Psoas muscle (tissue), 8 donors: ENCODE results near the gene SIRT2. TPM values are rescaled to one million over a fixed set of nuclear protein-coding genes. Genes with fewer than 3 reads are reported as not detected.

ENCODE experiments used
- ATAC-seq, 4 donors: fragments of 200-7000 bp; cut with Tn5 transposase; one replicate each; pipeline ENCODE4 v1.9.1; 2020; ENCODE audit warnings: moderate library complexity in 3 of 4, mild to moderate bottlenecking in 2 of 4
- DNase-seq, 2 donors: peaks; one replicate each; pipeline ENCODE4 v3.0.0-alpha.2; 2020
- H3K27ac ChIP-seq: fragments of 200-600 bp; one replicate; pipeline ENCODE4 v1.8.0; 2022
- H3K27me3 ChIP-seq, 3 donors: fragments of 200-600 bp in 1 of 3; one replicate each; pipeline versions ENCODE4 v1.6.1 to v1.8.0; 2013 to 2022; ENCODE audit warnings: low read length in 2 of 3, mild to moderate bottlenecking in 2 of 3, moderate library complexity in 1 of 3; ENCODE audit not compliant: insufficient read depth in 3 of 3
- H3K36me3 ChIP-seq, 2 donors: fragments of 200-600 bp in 1 of 2; one replicate each; pipeline versions ENCODE4 v1.6.1 to v1.8.0; 2013 to 2022; ENCODE audit warnings: low read depth in 1 of 2, mild to moderate bottlenecking in 1 of 2, moderate library complexity in 1 of 2; ENCODE audit not compliant: insufficient read depth in 1 of 2
- H3K4me1 ChIP-seq: fragments of 200-600 bp; one replicate; pipeline ENCODE4 v1.8.0; 2022
- H3K4me3 ChIP-seq: fragments of 200-600 bp; one replicate; pipeline ENCODE4 v1.8.0; 2022; ENCODE audit warnings: mild to moderate bottlenecking
- H3K9me3 ChIP-seq: fragments of 200-600 bp; one replicate; pipeline ENCODE4 v1.8.0; 2022
- WGBS, 3 donors: extraction: QIAGEN DNeasy Blood & Tissue Kit; methylation state at CpG; one replicate each; pipeline versions ENCODE4 v1.1.6 to v1.1.7; 2013; 5-methylcytosine and 5-hydroxymethylcytosine counted together
- intact Hi-C, 2 donors: fragments of 100-400 bp; cut with DNase I; formaldehyde crosslinking; loops; one replicate each; pipeline versions ENCODE4 v1.11.0 to v1.14.2; 2022
- polyA plus RNA-seq, 3 donors: library from polyadenylated mRNA; stranded (reverse); fragments of 200-250 nt; gene quantifications; one replicate each; pipeline ENCODE4 v1.2.3, GENCODE V29; 2013
- total RNA-seq, 4 donors: library from RNA; stranded (reverse); fragmentation: NEBNext Ultra II Directional in 2 of 4; extraction: Animal tissue kit (Norgen Biotek cat#: 25700) in 2 of 4; gene quantifications; one replicate each; pipeline versions ENCODE4 v1.2.1 to v1.2.4, GENCODE V29; 2021 to 2023
- TF ChIP-seq, protein P1 (sequence below): fragments of 200-600 bp; IDR thresholded peaks from one replicate; pipeline ENCODE4 v1.8.0; 2022; ENCODE audit warnings: antibody characterized with exemption
- donor health status: healthy with polysubstance abuse.
- donor health status: DM: no; HTN: no; CAD: no; lungs with moderate emphysema.
- donor health status: Bipolar disorder and iron deficiency.
- donor health status: healthy.
- donor health status: DM: yes; HTN: yes; CAD: no.
- donor health status: DM: no; HTN: no; CAD: no.
- donor health status: DM: no; HTN: no; CAD: no.
- donor health status: DM: yes; HTN: yes; CAD: no.

Gene SIRT2
- total and polyA plus RNA-seq, 7 donors, result 133 to 260 (median 156) TPM

DNA sequence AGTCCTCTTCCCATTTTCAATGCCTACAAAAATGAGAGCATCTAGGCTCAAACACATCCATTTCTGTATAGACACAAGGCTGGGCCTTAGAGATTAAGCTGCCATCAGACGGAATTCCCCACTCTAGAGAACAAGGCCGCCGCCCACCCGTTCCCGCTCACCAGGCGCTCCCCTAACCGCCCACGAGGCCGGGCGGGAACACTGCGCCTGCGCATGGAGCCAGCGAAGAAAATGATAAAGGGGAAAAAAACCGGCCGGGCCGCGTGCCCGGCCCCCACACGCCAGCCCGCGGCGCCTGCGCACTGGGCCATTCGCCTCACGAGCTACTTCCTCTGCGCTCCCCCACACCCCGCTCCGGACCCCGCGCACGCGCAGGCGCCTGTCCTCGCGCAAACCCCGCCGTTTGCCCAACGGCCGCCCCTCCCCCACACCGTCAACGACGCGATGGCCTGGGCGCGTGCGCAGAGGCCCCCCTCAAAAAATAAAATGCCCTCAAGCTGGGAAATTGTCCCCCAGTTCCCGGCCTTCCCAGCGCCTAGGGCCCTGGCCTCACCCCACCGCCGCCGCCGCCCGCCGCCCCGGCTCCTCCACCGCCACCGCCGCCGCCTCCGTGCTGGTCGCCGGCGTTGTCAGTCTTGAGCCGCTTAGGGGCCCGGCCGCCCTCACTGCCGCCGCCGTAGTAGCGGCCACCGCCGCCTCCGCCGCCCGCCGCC, 50.1 kb downstream of the SIRT2 start:
- H3K4me3 ChIP-seq, result peak overlapping the region; percentile 98
- TF ChIP-seq, protein P1, sequence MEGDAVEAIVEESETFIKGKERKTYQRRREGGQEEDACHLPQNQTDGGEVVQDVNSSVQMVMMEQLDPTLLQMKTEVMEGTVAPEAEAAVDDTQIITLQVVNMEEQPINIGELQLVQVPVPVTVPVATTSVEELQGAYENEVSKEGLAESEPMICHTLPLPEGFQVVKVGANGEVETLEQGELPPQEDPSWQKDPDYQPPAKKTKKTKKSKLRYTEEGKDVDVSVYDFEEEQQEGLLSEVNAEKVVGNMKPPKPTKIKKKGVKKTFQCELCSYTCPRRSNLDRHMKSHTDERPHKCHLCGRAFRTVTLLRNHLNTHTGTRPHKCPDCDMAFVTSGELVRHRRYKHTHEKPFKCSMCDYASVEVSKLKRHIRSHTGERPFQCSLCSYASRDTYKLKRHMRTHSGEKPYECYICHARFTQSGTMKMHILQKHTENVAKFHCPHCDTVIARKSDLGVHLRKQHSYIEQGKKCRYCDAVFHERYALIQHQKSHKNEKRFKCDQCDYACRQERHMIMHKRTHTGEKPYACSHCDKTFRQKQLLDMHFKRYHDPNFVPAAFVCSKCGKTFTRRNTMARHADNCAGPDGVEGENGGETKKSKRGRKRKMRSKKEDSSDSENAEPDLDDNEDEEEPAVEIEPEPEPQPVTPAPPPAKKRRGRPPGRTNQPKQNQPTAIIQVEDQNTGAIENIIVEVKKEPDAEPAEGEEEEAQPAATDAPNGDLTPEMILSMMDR, result no peak
- H3K27me3 ChIP-seq, result no peaks in the 10 kb centered on the region
- H3K9me3 ChIP-seq, result no peaks in the 10 kb centered on the region
- DNase-seq, result peak; percentile 98 to 99
- H3K36me3 ChIP-seq, result peaks cover 8 to 43% of the 10 kb centered on the region in 2 donors
- H3K27ac ChIP-seq, result peak overlapping the region; percentile 100
- 1% methylated on average over 36 to 76 of the region's 76 CpGs for WGBS, 3 donors
- H3K4me1 ChIP-seq, result peaks cover 49% of the 10 kb centered on the region
- peak; percentile 54 to 58 (median 57) for ATAC-seq
- intact Hi-C loops, result no loop called here

DNA sequence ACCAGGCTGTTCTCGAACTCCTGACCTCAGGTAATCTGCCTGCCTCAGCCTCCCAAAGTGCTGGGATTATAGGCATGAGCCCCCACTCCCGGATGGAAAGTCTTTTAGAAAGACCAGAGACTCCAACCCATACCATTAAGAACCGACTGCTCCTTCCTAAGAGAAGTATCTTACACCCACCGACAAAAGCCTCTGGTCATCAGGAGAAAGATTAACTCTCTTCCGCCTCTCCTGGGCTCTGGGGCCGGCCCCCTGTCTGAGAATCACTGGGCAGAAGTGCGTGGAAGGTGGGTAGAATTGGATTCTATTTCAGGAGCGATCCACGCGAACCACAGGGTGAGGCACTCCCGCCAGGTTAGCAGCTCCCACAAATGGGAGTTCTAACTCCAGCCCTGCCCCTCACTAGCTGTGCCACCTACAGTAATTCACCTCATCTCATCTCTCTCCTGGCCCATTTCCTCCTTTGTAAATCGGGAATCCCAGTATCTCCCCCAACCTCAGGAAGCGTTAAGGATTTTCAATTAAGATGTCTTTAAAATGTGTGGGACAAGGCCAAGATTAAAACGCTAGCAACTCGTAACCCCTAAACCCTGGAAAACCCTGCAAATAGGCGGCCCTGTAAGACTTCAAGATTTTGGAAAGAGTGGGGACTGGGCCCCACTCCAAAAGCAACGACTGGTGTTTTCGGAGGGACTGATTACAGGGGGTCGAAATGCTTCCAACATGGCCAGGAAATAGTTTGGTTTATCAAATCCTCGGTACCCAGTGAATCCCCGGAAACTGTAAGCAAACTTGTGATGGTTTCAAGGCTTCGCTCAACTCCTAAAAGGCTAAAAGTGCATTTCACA, 50.9 kb downstream of the SIRT2 start:
- DNase-seq (no peak), ATAC-seq (no peak)
- Histone ChIP-seq H3K4me1 (peaks cover 57% of the 10 kb centered on the region), H3K4me3 (peak overlapping the region; percentile 98), H3K9me3 (no peaks in the 10 kb centered on the region), H3K27ac (peak overlapping the region; percentile 100), H3K36me3 (peaks cover 15 to 51% of the 10 kb centered on the region in 2 donors), H3K27me3 (no peaks in the 10 kb centered on the region)
- 10 to 14% (median 11%) methylated on average over 22 of the region's 22 CpGs for WGBS, 3 donors
- intact Hi-C loops, result no loop called here
- TF ChIP-seq, protein P1, result no peak

DNA sequence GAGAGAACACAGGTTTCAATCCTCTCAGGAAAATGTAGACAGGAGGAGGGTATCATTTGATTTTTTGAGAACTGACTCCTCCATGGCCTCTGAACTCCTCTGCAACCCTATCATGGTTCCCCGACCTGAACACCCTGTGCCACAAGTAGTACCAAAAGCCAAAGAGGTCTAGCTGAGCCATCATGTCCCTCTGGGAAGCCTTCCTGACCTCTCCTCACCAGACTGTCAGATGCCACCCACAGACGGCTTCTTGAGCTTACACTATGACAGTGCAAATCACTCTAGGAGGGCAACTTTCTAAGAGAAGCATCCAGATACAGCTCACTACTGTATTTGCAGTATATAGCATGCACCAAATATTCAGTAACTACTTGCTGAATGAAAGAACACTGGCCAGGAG, 53.3 kb downstream of the SIRT2 start:
- intact Hi-C loops, result no loop called here
- WGBS, 3 donors, result 26 to 41% (median 35%) methylated on average over 2 of the region's 2 CpGs

DNA sequence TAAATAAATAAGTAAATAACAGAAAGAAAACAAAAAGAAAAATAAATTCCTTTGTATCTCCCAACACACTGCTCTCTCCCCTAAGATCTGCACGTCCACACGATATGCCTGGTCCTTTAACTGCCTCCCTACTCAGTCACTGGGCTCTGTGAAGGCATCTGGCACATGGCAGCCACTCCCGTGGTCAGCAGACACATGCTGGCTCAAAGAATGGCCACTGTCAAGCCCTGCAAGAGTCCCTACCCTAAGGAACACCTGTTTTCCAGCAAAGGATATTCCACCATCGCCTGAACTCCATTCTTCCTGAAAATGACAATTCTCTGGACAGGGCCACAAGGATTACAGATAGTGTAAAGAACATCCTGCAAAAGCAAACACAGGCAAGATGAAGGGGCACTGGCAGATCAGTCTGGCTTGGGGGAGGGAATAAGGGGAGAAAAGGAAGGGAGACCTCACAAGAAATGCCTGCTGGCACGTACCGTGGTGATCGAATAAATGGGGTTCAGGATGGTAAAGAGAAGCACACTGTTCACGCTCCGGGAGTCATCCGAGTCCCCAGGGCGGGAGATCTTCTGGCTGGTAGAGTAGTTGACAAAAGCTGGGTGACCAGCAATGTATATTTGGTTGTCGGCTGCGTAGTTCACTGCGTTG, 53.9 kb downstream of the SIRT2 start:
- Histone ChIP-seq H3K27ac (peak overlapping the region; percentile 100), H3K36me3 (peaks cover 25 to 81% of the 10 kb centered on the region in 2 donors), H3K4me3 (no peak overlapping the region), H3K27me3 (no peaks in the 10 kb centered on the region), H3K9me3 (no peaks in the 10 kb centered on the region), H3K4me1 (peaks cover 73% of the 10 kb centered on the region)
- 68 to 71% (median 69%) methylated on average over 14 of the region's 14 CpGs for WGBS, 3 donors
- DNase-seq (peak in 1 of 2 donors; percentile 62), ATAC-seq (no peak)
- TF ChIP-seq, protein P1, result no peak
- intact Hi-C loops, result no loop called here

More for the DNA sequence above, 53.3 kb downstream of the SIRT2 start:
- TF ChIP-seq, protein P1, result no peak
- no peak for ATAC-seq
- Histone ChIP-seq H3K4me3 (peak overlapping the region; percentile 98), H3K4me1 (peaks cover 70% of the 10 kb centered on the region), H3K27me3 (no peaks in the 10 kb centered on the region), H3K9me3 (no peaks in the 10 kb centered on the region), H3K27ac (peak overlapping the region; percentile 100), H3K36me3 (peaks cover 24 to 75% of the 10 kb centered on the region in 2 donors)
- peak in 1 of 2 donors; percentile 24 for DNase-seq
